NCI-H345 (cell line): ENCODE measurements around the gene DMXL1.

Experiments
- DNase-seq: peaks from one replicate; lab custom pipeline; 2025; lab: John Stamatoyannopoulos, UW

DMXL1 gene

GRCh38 chr5:119269061-119269944 is 198.4 kb downstream of the DMXL1 start:
- DNase-seq = peak; percentile 33

GRCh38 chr5:119270121-119270565 is 199.3 kb downstream of the DMXL1 start:
- no peak for DNase-seq

GRCh38 chr5:119270960-119271757 is 200.3 kb downstream of the DMXL1 start:
- DNase-seq = no peak

GRCh38 chr5:119271758-119272730 is 201.2 kb downstream of the DMXL1 start:
- DNase-seq = no peak

GRCh38 chr5:119273391-119273839 is 202.5 kb downstream of the DMXL1 start:
- no peak for DNase-seq

GRCh38 chr5:119274030-119274766 is 203.3 kb downstream of the DMXL1 start:
- DNase-seq = no peak

GRCh38 chr5:119274767-119275130 is 203.9 kb downstream of the DMXL1 start:
- no peak for DNase-seq

- DNase-seq = no peak
These were observed 204.3 kb downstream of the DMXL1 start for GRCh38 chr5:119275146-119275545.

- DNase-seq = no peak
These were observed 204.8 kb downstream of the DMXL1 start for GRCh38 chr5:119275601-119276173.

- no peak for DNase-seq
These were observed 206.1 kb downstream of the DMXL1 start for GRCh38 chr5:119276978-119277377.

GRCh38 chr5:119279093-119279492 is 208.2 kb downstream of the DMXL1 start:
- no peak for DNase-seq

GRCh38 chr5:119280380-119280779 is 209.5 kb downstream of the DMXL1 start:
- no peak for DNase-seq

GRCh38 chr5:119282628-119283027 is 211.7 kb downstream of the DMXL1 start:
- no peak for DNase-seq

GRCh38 chr5:119284031-119284430 is 213.1 kb downstream of the DMXL1 start:
- DNase-seq = no peak

GRCh38 chr5:119285070-119285916 is 214.4 kb downstream of the DMXL1 start:
- DNase-seq = no peak

GRCh38 chr5:119286511-119287488 is 215.9 kb downstream of the DMXL1 start:
- no peak for DNase-seq

- DNase-seq = no peak
These were observed 216.7 kb downstream of the DMXL1 start for GRCh38 chr5:119287547-119288111.

- no peak for DNase-seq
These were observed 217.6 kb downstream of the DMXL1 start for GRCh38 chr5:119288379-119289033.
